HCT116 (cell line): ENCODE data around the gene CUBN. TPM values are rescaled to one million over a fixed set of nuclear protein-coding genes. Genes with fewer than 3 reads are reported as not detected.

ENCODE experiments used
- ATAC-seq: fragments of 200-7000 bp; cut with Tn5 transposase; 2 replicates; pipeline ENCODE4 v1.9.1; 2020; ENCODE audit warnings: mild to moderate bottlenecking, moderate library complexity
- BruUV-seq: library from RNA; stranded (reverse); fragments of 400-500 nt; replicated peaks from 2 replicates; lab custom pipeline; 2021; lab: Mats Ljungman, UMichigan
- CTCF ChIA-PET: fragments of 300-600 bp; sonication (Branson Sonifier 250); formaldehyde crosslinking; loops from one replicate; lab custom pipeline; 2021; ENCODE audit warnings: antibody characterized with exemption; lab: Charles Lee
- POLR2A ChIA-PET: fragments of 300-600, 350-600 bp; sonication (Branson Sonifier 250); formaldehyde crosslinking; loops from one replicate; lab custom pipeline; 2021; ENCODE audit warnings: antibody characterized with exemption; lab: Charles Lee
- RAD21 ChIA-PET, 2 experiments: fragments of 300-600 bp; sonication (Branson Sonifier 250); formaldehyde crosslinking; loops; one replicate each; lab custom pipeline; 2023; ENCODE audit warnings: low total read pairs in 2 of 2; ENCODE audit not compliant: uncharacterized antibody in 2 of 2, unreplicated experiment in 2 of 2, low non-redundant PET in 1 of 2; lab: Charles Lee
- DNase-seq: peaks from one replicate; pipeline ENCODE4 v3.0.0-alpha.2; 2010; ENCODE audit warnings: low read depth, low spot score
- H2AFZ ChIP-seq: fragments of 200-600 bp; shearing (Covaris generic), sonication (generic); 2 replicates; pipeline ENCODE4 v1.6.1; 2017; ENCODE audit warnings: low read depth, mixed run types, mixed read lengths, antibody characterized with exemption, low read length; ENCODE audit not compliant: poor library complexity, severe bottlenecking
- H3K27ac ChIP-seq: 2 replicates; pipeline ENCODE4 v1.5.1; 2012; ENCODE audit warnings: low read depth, low read length
- H3K27me3 ChIP-seq: fragments of 200-600 bp; sonication (generic); 2 replicates; pipeline ENCODE4 v1.6.1; 2016; ENCODE audit warnings: mixed run types, low read length, mixed read lengths; ENCODE audit not compliant: insufficient read depth
- H3K36me3 ChIP-seq, 2 experiments: fragments of 200-500 bp in 1 of 2; fragments of 200-600 bp in 1 of 2; sonication (Bioruptor generic) in 1 of 2; sonication (generic) in 1 of 2; 2 replicates each; pipeline versions ENCODE4 v1.5.1 to v1.6.1; 2014 to 2016; ENCODE audit warnings: low read length in 2 of 2, inconsistent platforms in 1 of 2, mixed read lengths in 1 of 2, mixed run types in 1 of 2; ENCODE audit not compliant: insufficient read depth in 2 of 2, control insufficient read depth in 1 of 2
- H3K4me1 ChIP-seq, 2 experiments: fragments of 200-600 bp in 1 of 2; sonication (generic) in 1 of 2; 2 replicates each; pipeline versions ENCODE4 v1.5.1 to v1.6.1; 2012 to 2017; ENCODE audit warnings: low read length in 2 of 2, inconsistent platforms in 1 of 2, mild to moderate bottlenecking in 1 of 2, mixed read lengths in 1 of 2, mixed run types in 1 of 2, moderate library complexity in 1 of 2; ENCODE audit not compliant: insufficient read depth in 2 of 2, control insufficient read depth in 1 of 2
- H3K4me2 ChIP-seq: fragments of 200-600 bp; sonication (generic); 2 replicates; pipeline ENCODE4 v1.6.1; 2017; ENCODE audit warnings: mixed run types, low read length, mixed read lengths
- H3K4me3 ChIP-seq, 2 experiments: fragments of 200-600 bp in 1 of 2; sonication (generic) in 1 of 2; replicated peaks in 1 of 2; 2 replicates each; pipeline ENCODE4 v1.5.1; 2011 to 2016; ENCODE audit warnings: low read length in 2 of 2, control low read depth in 1 of 2, low read depth in 1 of 2, mild to moderate bottlenecking in 1 of 2, mixed read lengths in 1 of 2, mixed run types in 1 of 2
- H3K79me2 ChIP-seq: fragments of 200-600 bp; sonication (generic); 2 replicates; pipeline ENCODE4 v1.6.1; 2017; ENCODE audit warnings: mild to moderate bottlenecking, mixed run types, low read length, moderate library complexity, mixed read lengths; ENCODE audit not compliant: insufficient read depth
- H3K9ac ChIP-seq: fragments of 200-600 bp; sonication (generic); 2 replicates; pipeline ENCODE4 v1.6.1; 2016; ENCODE audit warnings: low read length, mixed read lengths
- H3K9me2 ChIP-seq: fragments of 200-600 bp; sonication (generic), shearing (Covaris generic); 2 replicates; pipeline ENCODE4 v1.6.1; 2017; ENCODE audit warnings: mixed run types, mild to moderate bottlenecking, moderate library complexity; ENCODE audit not compliant: insufficient read depth
- H3K9me3 ChIP-seq, 2 experiments: fragments of 200-500 bp in 1 of 2; fragments of 200-600 bp in 1 of 2; sonication (Bioruptor generic) in 1 of 2; sonication (generic) in 1 of 2; 2 replicates each; pipeline ENCODE4 v1.6.1; 2014 to 2017; ENCODE audit warnings: low read length in 2 of 2, mixed read lengths in 2 of 2, inconsistent platforms in 1 of 2, low read depth in 1 of 2, mild to moderate bottlenecking in 1 of 2, mixed run types in 1 of 2, moderate library complexity in 1 of 2; ENCODE audit not compliant: control insufficient read depth in 1 of 2, insufficient read depth in 1 of 2
- H4K20me1 ChIP-seq: fragments of 200-600 bp; sonication (generic), shearing (Covaris generic); 2 replicates; pipeline ENCODE4 v1.6.1; 2017; ENCODE audit warnings: mixed run types, mild to moderate bottlenecking, moderate library complexity; ENCODE audit not compliant: insufficient read depth
- CBX3 ChIP-seq: IDR thresholded peaks from 2 replicates; pipeline ENCODE4 v1.6.1; 2012; ENCODE audit warnings: low read depth
- CEBPB ChIP-seq: IDR thresholded peaks from 2 replicates; pipeline ENCODE4 v1.6.1; 2012; ENCODE audit warnings: low read depth
- POLR2A ChIP-seq: IDR thresholded peaks from 2 replicates; pipeline ENCODE4 v1.7.0; 2011; ENCODE audit warnings: borderline replicate concordance; ENCODE audit not compliant: insufficient read depth, insufficient read length; ENCODE audit errors: extremely low read depth
- RAD21 ChIP-seq: IDR thresholded peaks from 2 replicates; pipeline ENCODE4 v1.6.1; 2012; ENCODE audit warnings: low read depth, mild to moderate bottlenecking
- SP1 ChIP-seq: IDR thresholded peaks from 2 replicates; pipeline ENCODE4 v1.6.1; 2012; ENCODE audit warnings: low read depth
- SRF ChIP-seq: IDR thresholded peaks from 2 replicates; pipeline ENCODE4 v1.6.1; 2012; ENCODE audit warnings: low read depth
- ZFX ChIP-seq: fragments of 450-650 bp; IDR thresholded peaks from 2 replicates; pipeline ENCODE4 v1.6.1; 2017
- intact Hi-C: fragments of 100-400 bp; cut with micrococcal nuclease; formaldehyde crosslinking; loops from 2 replicates; pipeline ENCODE4 v1.10.0; 2022
- total RNA-seq: library from RNA; stranded (reverse); gene quantifications from one replicate; pipeline ENCODE4 v1.2.1, GENCODE V29; 2021; ENCODE audit not compliant: unreplicated experiment
- TF ChIP-seq, protein P1 (sequence below): IDR thresholded peaks from 2 replicates; pipeline ENCODE4 v1.6.1; 2012; ENCODE audit warnings: low read depth
- TF ChIP-seq, protein P2 (sequence below): IDR thresholded peaks from 2 replicates; pipeline ENCODE4 v1.6.1; 2011; ENCODE audit warnings: mild to moderate bottlenecking, low read length, moderate library complexity; ENCODE audit not compliant: insufficient replicate concordance; ENCODE audit errors: extremely low read depth
- TF ChIP-seq, protein P3 (sequence below): IDR thresholded peaks from 2 replicates; pipeline ENCODE4 v1.6.1; 2012
- TF ChIP-seq, protein P4 (sequence below), 3 experiments: fragments of 200-600 bp in 1 of 3; sonication (generic) in 1 of 3; IDR thresholded peaks in 2 of 3; conservative IDR thresholded peaks in 1 of 3; 2 replicates each; pipeline ENCODE4 v1.5.1; 2012 to 2017; ENCODE audit warnings: low read depth in 2 of 3, low read length in 2 of 3, antibody characterized with exemption in 1 of 3, borderline replicate concordance in 1 of 3, control low read depth in 1 of 3, mild to moderate bottlenecking in 1 of 3, mixed read lengths in 1 of 3, mixed run types in 1 of 3, moderate library complexity in 1 of 3; ENCODE audit not compliant: insufficient read depth in 1 of 3

The CUBN gene
- total RNA-seq, 1 experiment from 2014 or later, result 1.2 TPM

DNA sequence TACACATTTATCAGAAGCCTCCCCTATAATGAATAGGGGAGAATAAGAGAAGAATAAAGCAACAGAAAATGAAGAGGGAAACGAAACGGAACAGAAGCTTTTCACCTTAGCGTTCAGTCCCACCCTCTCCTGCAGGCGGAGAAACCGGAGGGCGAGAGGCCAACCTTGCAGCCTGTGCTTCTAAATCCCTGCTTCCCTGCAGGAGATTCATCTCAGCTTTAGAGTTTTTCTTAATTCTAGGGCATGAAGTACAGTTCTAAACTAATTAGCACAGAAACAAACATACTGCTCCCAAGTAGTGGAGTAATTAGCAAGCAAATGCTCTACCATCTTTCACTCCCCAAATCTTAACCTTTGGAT is 107.2 kb downstream of the CUBN start:
- Histone ChIP-seq H2AFZ (peak overlapping the region; percentile 47), H4K20me1 (no peaks in the 10 kb centered on the region), H3K4me3 (no peak overlapping the region), H3K9me3 (no peaks in the 10 kb centered on the region), H3K79me2 (no peaks in the 10 kb centered on the region), H3K36me3 (no peaks in the 10 kb centered on the region), H3K9ac (no peak overlapping the region), H3K27ac (no peak overlapping the region), H3K4me1 (peaks cover 10 to 34% of the 10 kb centered on the region in 2 experiments; a peak in 3 of 4 replicates), H3K4me2 (no peak overlapping the region), H3K9me2 (no peaks in the 10 kb centered on the region; the same call in 1 of the 2 replicates), H3K27me3 (no peaks in the 10 kb centered on the region)
- CTCF ChIA-PET, result no interaction called here
- POLR2A ChIA-PET, result no interaction called here
- no TSS peak for BruUV-seq
- ATAC-seq (no peak), DNase-seq (no peak)
- intact Hi-C loops, result no loop called here
- RAD21 ChIA-PET, result interaction anchor here (0.7 kb wide), 2 partner anchors 113 to 206 kb away, joined by 6 read pairs; no protein-coding TSS in a partner anchor
- TF ChIP-seq POLR2A (no peak), SRF (no peak), CBX3 (no peak)
- TF ChIP-seq, protein P1, sequence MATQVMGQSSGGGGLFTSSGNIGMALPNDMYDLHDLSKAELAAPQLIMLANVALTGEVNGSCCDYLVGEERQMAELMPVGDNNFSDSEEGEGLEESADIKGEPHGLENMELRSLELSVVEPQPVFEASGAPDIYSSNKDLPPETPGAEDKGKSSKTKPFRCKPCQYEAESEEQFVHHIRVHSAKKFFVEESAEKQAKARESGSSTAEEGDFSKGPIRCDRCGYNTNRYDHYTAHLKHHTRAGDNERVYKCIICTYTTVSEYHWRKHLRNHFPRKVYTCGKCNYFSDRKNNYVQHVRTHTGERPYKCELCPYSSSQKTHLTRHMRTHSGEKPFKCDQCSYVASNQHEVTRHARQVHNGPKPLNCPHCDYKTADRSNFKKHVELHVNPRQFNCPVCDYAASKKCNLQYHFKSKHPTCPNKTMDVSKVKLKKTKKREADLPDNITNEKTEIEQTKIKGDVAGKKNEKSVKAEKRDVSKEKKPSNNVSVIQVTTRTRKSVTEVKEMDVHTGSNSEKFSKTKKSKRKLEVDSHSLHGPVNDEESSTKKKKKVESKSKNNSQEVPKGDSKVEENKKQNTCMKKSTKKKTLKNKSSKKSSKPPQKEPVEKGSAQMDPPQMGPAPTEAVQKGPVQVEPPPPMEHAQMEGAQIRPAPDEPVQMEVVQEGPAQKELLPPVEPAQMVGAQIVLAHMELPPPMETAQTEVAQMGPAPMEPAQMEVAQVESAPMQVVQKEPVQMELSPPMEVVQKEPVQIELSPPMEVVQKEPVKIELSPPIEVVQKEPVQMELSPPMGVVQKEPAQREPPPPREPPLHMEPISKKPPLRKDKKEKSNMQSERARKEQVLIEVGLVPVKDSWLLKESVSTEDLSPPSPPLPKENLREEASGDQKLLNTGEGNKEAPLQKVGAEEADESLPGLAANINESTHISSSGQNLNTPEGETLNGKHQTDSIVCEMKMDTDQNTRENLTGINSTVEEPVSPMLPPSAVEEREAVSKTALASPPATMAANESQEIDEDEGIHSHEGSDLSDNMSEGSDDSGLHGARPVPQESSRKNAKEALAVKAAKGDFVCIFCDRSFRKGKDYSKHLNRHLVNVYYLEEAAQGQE, result no peak

DNA sequence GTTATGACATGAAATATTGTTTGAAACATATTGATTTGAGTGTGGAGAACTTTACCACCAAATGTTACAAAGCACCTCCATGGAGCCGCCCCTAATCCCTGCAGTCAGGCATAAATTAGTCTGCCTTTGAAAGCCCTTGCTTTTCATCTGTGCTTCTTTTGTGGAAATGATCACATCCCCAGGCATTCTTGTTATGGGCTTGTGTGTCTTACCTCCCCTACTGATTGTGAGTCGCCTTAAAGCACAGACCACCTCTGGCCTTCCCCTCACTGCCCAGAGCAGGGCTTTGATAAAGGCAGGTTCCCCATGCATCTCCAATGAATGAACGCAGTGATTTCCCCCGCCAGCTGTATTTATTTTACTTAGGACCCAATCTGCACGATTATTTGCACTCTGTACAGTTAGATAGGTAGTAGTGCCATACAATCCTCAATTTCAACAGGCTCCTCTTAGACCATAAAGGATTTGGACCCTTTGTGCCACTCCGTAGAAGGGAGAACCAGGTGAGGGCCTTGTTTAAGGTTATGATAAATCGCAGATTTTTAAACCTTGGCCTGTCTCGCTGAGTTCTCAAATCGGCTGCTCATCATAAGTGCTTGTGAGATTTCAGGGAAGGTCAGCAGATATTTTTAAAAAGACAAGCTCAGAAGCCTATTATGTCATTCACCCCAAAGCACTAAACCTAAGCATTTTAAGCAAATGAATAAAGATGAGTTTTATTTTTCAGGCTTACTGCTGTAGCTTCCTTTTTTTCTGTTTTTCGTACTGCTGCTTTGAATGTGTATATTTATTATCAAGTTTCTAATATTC is 107.8 kb downstream of the CUBN start:
- Histone ChIP-seq H3K4me2 (no peak overlapping the region), H3K79me2 (no peaks in the 10 kb centered on the region), H4K20me1 (no peaks in the 10 kb centered on the region), H3K9me2 (no peaks in the 10 kb centered on the region; the same call in 1 of the 2 replicates), H3K4me3 (no peak overlapping the region), H2AFZ (no peak overlapping the region), H3K27me3 (no peaks in the 10 kb centered on the region), H3K27ac (no peak overlapping the region), H3K9ac (no peak overlapping the region), H3K4me1 (peaks cover 10 to 31% of the 10 kb centered on the region in 2 experiments; a peak in 3 of 4 replicates), H3K9me3 (no peaks in the 10 kb centered on the region), H3K36me3 (no peaks in the 10 kb centered on the region)
- DNase-seq (no peak), ATAC-seq (no peak)
- intact Hi-C loops, result no loop called here
- BruUV-seq, result no TSS peak
- CTCF ChIA-PET, result no interaction called here
- POLR2A ChIA-PET, result interaction anchor here (1.0 kb wide), 1 partner anchor 130 kb away, joined by 3 read pairs; no protein-coding TSS in a partner anchor
- RAD21 ChIA-PET, result no interaction called here
- TF ChIP-seq CEBPB (no peak), SP1 (no peak), ZFX (no peak), RAD21 (no peak), POLR2A (no peak)
- TF ChIP-seq, protein P2, sequence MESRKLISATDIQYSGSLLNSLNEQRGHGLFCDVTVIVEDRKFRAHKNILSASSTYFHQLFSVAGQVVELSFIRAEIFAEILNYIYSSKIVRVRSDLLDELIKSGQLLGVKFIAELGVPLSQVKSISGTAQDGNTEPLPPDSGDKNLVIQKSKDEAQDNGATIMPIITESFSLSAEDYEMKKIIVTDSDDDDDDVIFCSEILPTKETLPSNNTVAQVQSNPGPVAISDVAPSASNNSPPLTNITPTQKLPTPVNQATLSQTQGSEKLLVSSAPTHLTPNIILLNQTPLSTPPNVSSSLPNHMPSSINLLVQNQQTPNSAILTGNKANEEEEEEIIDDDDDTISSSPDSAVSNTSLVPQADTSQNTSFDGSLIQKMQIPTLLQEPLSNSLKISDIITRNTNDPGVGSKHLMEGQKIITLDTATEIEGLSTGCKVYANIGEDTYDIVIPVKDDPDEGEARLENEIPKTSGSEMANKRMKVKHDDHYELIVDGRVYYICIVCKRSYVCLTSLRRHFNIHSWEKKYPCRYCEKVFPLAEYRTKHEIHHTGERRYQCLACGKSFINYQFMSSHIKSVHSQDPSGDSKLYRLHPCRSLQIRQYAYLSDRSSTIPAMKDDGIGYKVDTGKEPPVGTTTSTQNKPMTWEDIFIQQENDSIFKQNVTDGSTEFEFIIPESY, result no peak
- TF ChIP-seq, protein P3, sequence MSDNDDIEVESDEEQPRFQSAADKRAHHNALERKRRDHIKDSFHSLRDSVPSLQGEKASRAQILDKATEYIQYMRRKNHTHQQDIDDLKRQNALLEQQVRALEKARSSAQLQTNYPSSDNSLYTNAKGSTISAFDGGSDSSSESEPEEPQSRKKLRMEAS, result no peak
- TF ChIP-seq, protein P4, sequence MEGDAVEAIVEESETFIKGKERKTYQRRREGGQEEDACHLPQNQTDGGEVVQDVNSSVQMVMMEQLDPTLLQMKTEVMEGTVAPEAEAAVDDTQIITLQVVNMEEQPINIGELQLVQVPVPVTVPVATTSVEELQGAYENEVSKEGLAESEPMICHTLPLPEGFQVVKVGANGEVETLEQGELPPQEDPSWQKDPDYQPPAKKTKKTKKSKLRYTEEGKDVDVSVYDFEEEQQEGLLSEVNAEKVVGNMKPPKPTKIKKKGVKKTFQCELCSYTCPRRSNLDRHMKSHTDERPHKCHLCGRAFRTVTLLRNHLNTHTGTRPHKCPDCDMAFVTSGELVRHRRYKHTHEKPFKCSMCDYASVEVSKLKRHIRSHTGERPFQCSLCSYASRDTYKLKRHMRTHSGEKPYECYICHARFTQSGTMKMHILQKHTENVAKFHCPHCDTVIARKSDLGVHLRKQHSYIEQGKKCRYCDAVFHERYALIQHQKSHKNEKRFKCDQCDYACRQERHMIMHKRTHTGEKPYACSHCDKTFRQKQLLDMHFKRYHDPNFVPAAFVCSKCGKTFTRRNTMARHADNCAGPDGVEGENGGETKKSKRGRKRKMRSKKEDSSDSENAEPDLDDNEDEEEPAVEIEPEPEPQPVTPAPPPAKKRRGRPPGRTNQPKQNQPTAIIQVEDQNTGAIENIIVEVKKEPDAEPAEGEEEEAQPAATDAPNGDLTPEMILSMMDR (IDR thresholded peaks at IDR 0.05 in 2 of 3, conservative IDR thresholded peaks at IDR 0.05 in 1 of 3; ENCODE audit: borderline replicate concordance in 1 of 3, insufficient read depth in 1 of 3, low read depth in 2 of 3, low read length in 2 of 3), result no peak
